Erythroblast (primary cell): ENCODE data around the gene ITPRID1.
"Not testable (repeated sequence)": the region's sequence is repeated elsewhere in the genome, so short reads cannot be mapped to it uniquely, and the experiment has no call there.

Source experiments
- DNase-seq, 2 experiments: peaks; one replicate each; lab custom pipeline; 2025; lab: John Stamatoyannopoulos, UW
- GATA1 ChIP-seq: IDR thresholded peaks from 2 replicates; pipeline ENCODE4 v1.6.1; 2011; ENCODE audit warnings: low read depth, mild to moderate bottlenecking, control low read depth, low read length, moderate library complexity
- POLR2A ChIP-seq: IDR thresholded peaks from 2 replicates; pipeline ENCODE4 v1.6.1; 2011; ENCODE audit warnings: mild to moderate bottlenecking, low read length

ITPRID1 gene

DNA sequence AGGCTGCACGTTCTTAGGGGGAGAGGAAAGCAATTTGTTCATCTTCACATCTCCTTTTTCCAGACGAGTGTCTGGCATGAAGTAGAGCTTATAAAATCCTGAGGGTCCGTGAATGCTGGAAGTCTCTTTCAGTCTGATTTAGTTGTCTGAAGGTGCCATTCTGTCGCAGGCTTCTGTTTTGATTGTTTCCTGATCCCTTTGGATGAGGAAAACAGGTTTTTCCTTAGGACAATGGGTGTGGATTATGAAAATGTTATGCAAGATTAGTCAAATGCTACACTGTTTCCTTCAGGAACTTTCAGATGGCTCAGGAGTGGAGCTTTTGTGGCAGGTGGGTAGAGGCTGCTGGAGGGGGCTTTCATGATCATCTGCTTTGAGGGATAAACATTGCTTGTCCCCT lies at the start of gene ITPRID1:
ITPRID1 (plus strand) TSS at position 301 of the 400 bp plus-strand sequence. CDS start 38,935 bp downstream, outside the sequence.
- TF ChIP-seq GATA1: no peak
- no peak for DNase-seq

DNA sequence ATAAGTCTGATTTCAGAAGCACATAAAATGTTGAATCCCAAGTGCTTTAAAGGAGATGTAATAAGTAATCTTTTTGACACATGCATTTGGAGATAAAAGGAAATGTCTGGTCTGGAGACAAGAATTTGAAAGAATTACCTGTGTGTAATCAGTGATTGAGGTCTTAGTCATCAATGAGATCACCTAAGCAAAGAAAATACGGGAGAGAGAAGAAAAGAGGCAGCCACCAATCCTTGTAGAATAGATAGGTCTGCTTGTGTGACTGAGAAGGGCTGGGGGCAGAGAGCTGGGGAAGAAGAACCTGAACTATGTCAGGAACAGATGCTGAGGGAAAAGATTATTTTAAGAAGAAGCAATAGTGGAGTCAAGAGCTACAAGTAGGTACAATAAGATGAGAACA lies 49.3 kb upstream of the ITPRID1 start:
- TF ChIP-seq GATA1 (no peak), POLR2A (no peak)
- no peak for DNase-seq

DNA sequence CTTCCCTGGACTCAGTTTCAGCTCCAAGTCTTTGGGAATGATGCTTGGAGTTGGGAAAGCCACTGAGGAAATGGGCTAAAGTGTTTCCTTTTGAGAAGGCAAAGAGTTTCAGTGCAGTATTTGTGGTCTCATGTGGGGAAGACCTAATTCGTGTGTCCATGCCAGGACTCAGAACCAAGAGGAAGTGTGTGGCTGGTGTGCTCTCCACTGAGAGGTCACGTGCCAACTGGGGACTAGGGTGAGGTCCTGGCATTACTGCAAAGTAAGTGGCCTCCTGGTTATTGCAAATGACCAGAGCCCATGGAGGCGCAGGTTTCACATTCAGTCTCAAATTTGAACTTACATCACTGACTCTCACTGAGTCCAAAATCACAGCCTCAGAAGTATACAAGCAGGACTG lies 48.6 kb upstream of the ITPRID1 start:
- TF ChIP-seq GATA1 (no peak), POLR2A (no peak)

DNA sequence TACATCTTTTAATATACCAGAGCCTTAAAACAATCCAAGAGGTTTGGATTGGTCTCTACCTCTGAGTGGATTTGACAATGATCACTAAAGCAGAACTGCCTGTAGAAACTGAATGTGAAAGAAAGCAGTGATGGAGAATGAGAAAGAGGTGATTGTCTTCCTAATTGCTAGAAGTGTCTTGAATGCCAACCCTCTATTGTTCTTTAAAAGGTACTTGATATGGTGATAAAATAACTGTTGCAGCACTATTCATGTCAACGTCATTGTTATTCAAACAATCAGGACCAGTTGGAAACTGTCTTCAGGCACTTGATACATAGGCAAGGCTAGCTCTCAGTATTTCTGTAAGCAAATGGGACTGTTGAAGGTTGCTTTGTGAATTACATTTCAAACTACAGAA lies 47.9 kb upstream of the ITPRID1 start:
- no peak for TF ChIP-seq POLR2A
- TF ChIP-seq GATA1: no peak
- DNase-seq: no peak

More for the DNA sequence above, 48.6 kb upstream of the ITPRID1 start:
- no peak for DNase-seq

DNA sequence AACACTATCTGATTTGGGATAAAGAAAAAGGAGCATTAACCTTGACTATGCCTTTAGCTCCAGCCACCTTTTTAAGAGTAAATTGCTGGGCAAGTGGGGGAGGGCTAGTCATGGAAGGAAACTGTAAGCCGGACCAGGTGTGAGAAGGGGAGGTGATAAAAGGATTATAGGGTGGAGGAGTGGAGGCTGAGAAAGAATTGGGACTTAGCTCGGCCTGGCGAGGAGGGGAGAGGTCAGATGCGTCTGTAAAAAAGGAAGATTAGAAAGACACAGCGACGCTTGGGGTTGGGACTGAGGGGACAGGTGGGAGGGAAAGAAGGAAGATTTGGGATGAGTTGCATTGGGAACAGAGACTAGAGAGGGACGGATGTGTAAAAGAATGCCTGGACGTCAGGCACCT lies 43.0 kb upstream of the ITPRID1 start:
- not testable (repeated sequence) for DNase-seq

DNA sequence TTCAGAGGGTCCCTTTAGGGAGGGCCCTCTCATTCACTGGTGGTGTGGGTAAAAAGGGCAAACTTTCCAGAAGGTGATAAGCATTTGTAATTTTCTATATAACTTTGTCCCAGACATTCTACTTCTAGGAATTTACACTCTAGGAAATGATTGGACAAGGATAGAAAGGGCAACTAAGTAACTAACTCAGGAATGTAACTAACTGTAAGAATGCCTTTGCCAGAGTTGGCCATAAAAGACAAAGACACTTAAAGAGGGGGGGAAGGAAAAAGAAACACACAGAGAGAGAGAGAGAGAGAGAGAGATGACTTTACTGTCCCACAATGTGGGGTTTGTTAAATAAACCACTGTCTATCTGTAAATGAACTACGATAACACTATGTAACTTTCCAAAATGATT lies 38.5 kb upstream of the ITPRID1 start:
- DNase-seq: no peak
- no peak for TF ChIP-seq POLR2A
- TF ChIP-seq GATA1: no peak

DNA sequence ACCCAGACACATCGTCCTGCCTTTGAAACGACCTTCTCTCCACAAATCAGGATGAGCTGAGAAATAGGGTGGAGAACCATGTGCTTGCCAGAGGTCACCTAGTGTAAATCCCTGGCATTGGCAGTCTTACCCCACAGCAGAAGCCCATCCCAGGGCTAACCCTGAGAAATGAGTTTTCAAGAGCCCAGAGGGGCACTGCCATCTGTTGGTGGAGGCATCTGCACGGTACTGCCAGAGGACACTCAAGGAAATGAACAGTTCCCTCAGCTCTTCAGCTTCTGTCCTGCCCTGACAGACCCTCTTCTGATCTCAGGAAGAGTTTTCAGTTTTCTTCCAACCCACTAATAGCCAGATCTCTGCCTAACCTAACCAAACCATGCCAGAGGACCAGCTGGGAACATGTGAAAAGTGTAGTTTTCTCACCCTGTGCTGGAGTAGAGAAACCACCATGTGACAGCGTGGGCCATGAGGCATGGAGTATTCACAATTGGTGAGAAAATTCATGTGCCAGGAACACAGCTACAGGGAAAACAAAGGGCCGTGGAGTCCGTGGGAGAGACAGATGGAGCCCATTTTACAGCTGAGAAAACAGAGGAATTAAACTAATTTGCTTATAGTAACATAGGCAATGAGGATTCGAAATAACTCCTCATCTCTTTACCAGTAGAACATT lies 37.7 kb upstream of the ITPRID1 start:
- no peak for DNase-seq
- TF ChIP-seq GATA1: no peak

DNA sequence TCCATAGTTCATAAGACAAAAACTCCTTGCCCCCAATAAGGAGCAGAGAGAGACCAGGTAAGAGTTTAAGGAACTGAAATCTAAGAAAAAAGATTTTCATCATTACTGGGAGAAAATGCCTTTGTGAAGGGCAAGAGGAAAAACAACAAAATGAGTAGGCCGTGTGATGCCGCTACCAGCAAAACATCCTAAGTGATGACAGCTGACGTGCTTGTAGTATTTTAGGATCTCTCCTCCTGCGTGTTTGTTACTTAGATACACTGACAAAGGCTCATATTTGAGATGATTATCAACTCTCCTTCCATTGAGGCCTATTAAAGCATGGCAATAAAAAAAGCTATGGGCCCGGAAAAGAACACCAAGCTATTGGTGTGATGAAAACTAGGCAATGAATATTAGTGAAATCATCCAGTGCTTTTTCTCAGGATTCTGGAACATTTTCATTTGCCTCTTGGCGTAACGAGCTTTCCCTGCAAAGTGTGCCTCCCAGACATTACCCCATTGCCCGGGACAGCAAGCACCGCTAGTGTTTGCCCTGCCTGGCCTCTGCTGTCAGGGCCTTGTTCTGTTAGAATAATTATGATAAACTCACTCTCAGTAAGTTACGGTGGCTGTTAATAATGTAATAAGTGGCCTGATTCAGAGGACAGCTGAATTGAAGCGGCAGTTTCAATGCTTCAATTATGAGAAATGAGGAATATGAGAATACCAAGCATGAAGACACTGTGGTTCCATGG lies 36.8 kb upstream of the ITPRID1 start:
- TF ChIP-seq POLR2A: no peak
- TF ChIP-seq GATA1: no peak
- DNase-seq: no peak

DNA sequence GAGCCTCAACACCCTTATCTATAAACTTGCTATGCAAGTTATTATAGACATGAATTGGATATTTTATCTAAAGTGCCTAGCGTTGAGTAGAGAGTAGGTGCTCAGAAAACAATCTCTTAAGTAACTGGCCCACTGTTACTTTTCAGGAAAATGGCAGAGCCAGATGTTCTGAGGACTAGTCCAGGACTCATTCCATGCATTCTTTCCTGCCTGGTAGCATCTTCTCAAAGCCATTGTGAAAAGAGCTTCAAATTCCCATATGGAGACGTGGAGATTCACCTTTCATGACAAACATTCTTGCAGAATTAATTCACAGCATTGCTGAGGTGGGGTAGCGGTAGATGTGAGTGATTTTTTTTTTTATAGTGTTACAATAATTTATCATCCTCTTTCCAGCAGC lies 35.9 kb upstream of the ITPRID1 start:
- DNase-seq: no peak
- TF ChIP-seq POLR2A (no peak), GATA1 (no peak)

DNA sequence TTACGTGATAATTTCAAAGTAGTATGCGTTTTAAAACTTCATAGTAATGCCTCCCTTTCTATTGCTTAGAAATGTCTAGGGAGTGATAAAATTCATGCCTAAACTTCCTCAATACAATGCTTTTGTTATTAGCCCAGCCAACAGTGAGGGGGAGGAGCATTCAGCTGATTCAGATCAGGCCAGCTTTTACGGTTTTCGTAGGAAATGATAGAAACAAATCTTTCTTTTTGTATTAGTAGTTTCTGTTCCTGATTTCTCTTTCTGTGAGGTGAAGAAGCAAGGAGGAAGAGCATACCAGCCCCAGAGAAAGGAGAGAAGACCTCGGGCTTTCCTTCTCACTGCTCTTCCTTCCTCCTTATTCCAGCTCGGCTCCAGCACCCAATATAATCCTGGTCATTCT lies 35.2 kb upstream of the ITPRID1 start:
- no peak for DNase-seq
- TF ChIP-seq POLR2A (no peak), GATA1 (no peak)

DNA sequence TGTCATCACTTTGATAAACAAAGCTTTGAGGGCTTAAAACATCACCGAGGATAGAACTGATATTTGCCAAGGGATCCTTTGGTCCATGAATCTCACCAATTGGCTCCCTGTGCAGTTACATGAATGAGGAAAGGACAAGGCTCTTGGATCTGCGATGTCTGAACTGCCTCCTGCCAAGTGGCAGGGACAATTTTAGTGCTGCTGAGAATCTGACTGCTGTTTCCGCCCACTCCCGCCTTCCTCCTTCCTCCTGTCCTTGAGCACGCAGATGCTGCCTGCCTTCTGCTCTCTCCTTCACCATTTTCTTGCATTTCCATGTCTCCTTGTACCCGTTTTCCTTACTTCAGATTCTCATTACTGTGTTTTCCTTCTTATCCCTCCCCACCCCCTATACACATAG lies 26.8 kb upstream of the ITPRID1 start:
- TF ChIP-seq GATA1 (no peak), POLR2A (no peak)
- no peak for DNase-seq

DNA sequence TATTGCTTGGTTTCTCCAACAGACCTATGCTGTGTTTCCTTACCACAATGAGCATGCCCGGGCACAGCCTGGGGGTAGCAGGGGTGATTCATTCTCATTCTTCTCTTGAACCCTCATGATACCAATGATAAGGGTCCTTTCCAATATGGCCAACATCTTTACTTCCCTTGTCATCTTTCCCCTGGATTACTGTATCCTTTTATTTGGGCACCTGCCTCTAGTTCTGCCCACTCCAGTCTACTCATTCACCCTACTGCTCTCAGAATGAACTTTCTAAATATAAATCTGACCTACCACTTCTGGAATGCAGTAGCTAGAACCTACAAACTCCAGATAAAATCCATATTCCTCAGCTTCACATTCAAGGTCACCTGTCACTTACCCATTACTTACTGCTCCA lies 26.4 kb upstream of the ITPRID1 start:
- DNase-seq: no peak

DNA sequence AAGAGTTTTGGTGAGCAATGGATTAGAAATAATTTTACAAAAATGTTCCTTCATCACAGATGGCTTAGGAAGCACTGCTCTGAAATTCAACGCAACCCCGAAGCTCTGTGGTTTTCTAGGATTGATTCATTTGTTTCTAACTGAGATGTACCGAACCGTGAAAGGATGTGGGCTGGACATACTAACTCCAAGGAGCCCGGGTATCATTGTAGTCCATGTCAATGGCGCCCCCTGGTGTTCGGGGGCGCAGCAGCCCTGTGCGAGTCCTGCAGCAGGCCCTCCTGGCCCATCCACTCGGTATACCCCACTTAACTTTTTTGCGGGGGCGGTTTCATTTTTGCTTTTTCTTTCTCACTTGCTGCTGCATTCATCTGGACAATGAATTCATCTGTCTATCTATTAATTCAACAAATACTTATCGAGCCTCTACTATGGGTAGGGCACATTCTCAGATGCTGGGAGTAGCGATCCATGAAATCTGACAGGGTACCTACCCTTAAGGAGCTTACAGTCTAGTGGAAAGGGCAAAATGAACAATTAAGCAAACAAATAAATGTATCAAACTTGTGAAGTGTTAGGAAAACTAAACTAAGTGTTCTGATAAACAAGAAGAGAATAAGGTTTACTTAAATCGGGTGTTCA lies 25.2 kb upstream of the ITPRID1 start:
- peak; percentile 43 to 72 for DNase-seq
- TF ChIP-seq POLR2A (no peak), GATA1 (no peak)

More for the DNA sequence above, 26.4 kb upstream of the ITPRID1 start:
- TF ChIP-seq POLR2A (no peak), GATA1 (no peak)

DNA sequence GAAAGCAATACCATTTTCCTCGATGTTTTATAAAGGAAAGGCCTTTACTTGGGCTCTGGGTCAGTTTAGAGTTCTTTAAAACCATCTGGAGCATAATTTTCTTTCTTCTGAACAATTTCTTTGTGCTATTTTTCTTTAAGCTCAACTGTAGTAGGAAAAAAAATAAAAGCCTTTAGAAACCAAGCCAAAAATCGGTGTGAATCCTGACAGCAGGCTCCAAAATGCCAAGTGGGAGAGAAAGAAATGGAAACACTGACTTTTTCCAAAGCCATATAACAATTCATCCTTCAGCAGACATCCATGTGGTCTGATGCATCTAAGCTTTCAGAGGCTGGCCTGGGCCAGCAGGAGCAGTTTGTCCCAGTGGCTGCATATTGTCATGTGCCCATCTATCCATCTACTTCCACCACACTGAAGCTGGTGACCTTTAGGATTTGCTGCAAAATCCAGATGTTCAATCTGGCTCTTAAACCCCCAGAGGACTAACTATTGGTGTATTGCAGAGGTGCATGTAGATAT lies 23.0 kb upstream of the ITPRID1 start:
- TF ChIP-seq POLR2A (no peak), GATA1 (no peak)
- DNase-seq: no peak
